ENCODE measurements around the gene ZNF714. TPM values are rescaled to one million over a fixed set of nuclear protein-coding genes. Genes with fewer than 3 reads are reported as not detected.

The ZNF714 gene
- total RNA-seq, 3 donors from 2014 or later = 4.5 to 10.2 (median 7.3) TPM

DNA sequence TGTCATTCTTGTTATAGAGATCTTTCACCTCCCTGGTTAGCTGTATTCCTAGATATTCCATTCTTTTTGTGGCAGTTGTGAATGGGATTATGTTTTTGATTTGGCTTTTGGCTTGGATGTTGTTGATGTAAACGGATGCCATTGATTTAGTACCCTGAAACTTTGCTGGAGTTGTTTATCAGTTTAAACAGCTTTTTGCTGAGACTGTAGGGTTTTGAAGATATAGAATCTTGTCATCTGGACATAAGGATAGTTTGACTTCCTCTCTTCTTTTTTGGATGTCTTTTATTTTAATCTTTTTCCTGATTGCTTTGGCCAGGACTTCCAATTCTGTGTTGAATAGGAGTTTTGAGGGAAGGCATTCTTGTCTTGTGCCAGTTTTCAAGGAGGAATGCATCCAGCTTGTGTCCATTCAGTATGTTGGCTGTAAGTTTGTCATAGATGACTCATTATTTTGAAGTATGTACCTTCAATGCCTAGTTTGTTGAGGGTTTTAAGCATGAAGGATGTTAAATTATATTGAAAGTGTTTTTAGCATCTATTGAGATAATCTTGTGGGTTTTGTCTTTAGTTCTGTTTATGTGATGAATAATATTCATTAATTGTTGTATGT, 76.6 kb downstream of the ZNF714 start:
- DNase-seq (no peak), ATAC-seq (no peak)
- TF ChIP-seq, protein P1, sequence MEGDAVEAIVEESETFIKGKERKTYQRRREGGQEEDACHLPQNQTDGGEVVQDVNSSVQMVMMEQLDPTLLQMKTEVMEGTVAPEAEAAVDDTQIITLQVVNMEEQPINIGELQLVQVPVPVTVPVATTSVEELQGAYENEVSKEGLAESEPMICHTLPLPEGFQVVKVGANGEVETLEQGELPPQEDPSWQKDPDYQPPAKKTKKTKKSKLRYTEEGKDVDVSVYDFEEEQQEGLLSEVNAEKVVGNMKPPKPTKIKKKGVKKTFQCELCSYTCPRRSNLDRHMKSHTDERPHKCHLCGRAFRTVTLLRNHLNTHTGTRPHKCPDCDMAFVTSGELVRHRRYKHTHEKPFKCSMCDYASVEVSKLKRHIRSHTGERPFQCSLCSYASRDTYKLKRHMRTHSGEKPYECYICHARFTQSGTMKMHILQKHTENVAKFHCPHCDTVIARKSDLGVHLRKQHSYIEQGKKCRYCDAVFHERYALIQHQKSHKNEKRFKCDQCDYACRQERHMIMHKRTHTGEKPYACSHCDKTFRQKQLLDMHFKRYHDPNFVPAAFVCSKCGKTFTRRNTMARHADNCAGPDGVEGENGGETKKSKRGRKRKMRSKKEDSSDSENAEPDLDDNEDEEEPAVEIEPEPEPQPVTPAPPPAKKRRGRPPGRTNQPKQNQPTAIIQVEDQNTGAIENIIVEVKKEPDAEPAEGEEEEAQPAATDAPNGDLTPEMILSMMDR (IDR thresholded peaks at IDR 0.05) = no peak
- Histone ChIP-seq H3K9me3 (peaks cover 13% of the 10 kb centered on the region), H3K4me3 (no peak overlapping the region), H3K4me1 (ENCODE audit: low read depth) (no peaks in the 10 kb centered on the region), H3K36me3 (ENCODE audit: low read depth) (no peaks in the 10 kb centered on the region)
- intact Hi-C loops (cut with DNase I, micrococcal nuclease) = no loop called here

DNA sequence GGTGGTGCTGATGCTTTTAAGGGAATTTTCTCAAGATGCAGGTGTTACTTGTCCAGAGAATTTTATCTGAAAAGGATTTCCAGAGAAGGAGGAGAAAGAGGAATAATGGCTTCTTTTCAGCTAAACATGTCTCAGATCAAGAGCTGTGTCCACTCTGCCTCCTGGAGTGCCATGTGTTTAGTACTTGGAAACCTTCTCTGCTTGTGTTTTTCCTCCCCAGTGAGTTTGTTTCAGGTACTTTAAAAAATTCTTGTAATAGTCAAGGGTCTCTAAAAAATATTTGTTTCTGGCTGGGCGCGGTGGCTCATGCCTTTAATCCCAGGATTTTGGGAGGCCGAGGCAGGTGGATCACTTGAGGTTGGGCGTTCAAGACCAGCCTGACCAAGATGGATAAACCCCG, 82.5 kb downstream of the ZNF714 start:
- no peaks in the 10 kb centered on the region for H3K4me1 ChIP-seq (ENCODE audit: low read depth)

DNA sequence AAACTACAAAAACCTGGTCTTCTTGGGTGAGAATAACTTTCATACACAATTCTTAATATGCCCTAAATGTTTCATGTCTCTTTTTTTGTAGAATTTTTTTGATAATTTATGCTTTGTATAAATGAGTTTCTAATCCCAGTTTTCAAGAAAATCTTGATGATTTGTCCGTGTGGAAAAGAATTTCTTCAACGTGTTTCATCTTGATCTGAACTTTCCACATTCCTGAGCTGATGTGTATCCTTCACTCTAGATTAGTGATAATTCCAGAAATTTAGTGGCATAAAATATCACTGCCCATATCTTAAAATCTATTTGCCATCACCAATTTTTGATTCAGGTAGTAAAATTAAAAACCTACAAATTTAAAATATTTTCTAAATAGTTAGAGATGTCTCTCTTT, 84.4 kb downstream of the ZNF714 start:
- ATAC-seq = no peak
- intact Hi-C loops (cut with DNase I, micrococcal nuclease) = no loop called here
- H3K36me3 ChIP-seq (ENCODE audit: low read depth) = no peaks in the 10 kb centered on the region

More for the DNA sequence above, 82.5 kb downstream of the ZNF714 start:
- DNase-seq (no peak), ATAC-seq (no peak)
- intact Hi-C loops (cut with DNase I, micrococcal nuclease) = no loop called here
- Histone ChIP-seq H3K36me3 (ENCODE audit: low read depth) (no peaks in the 10 kb centered on the region), H3K9me3 (peaks cover 5% of the 10 kb centered on the region), H3K4me3 (no peak overlapping the region)
- TF ChIP-seq, protein P1 (IDR thresholded peaks at IDR 0.05) = no peak

More for the DNA sequence above, 84.4 kb downstream of the ZNF714 start:
- H3K4me3 ChIP-seq = no peak overlapping the region
- no peaks in the 10 kb centered on the region for H3K4me1 ChIP-seq (ENCODE audit: low read depth)
- TF ChIP-seq, protein P1 (IDR thresholded peaks at IDR 0.05) = no peak
- H3K9me3 ChIP-seq = no peaks in the 10 kb centered on the region
- DNase-seq = no peak

Other genes with a start within 250 kb of the ZNF714 start
- 1 to 10 TPM; 2.9 to 4.6 (median 4.2) TPM for gene ZNF85, start 159.0 kb upstream of the ZNF714 start, total RNA-seq
- 10 to 100 TPM in 2 of 3 donors, 1 to 10 TPM in 1; 9.7 to 13.1 (median 12.5) TPM for gene ZNF430, start 61.5 kb upstream of the ZNF714 start, total RNA-seq
- 10 to 100 TPM in 2 of 3 donors, 1 to 10 TPM in 1; 8.6 to 13.8 (median 11.6) TPM for gene ZNF431, start 59.8 kb downstream of the ZNF714 start, total RNA-seq
- 10 to 100 TPM in 2 of 3 donors, 1 to 10 TPM in 1; 7.5 to 13.1 (median 12.8) TPM for gene ZNF708, start 247.2 kb downstream of the ZNF714 start, total RNA-seq